OCI-LY3 (cell line): ENCODE results near the gene MRPL40.

Source experiments
- EZH2phosphoT487 ChIP-seq: fragments of 200-600 bp; shearing (Covaris generic); IDR thresholded peaks from 2 replicates; pipeline ENCODE4 v1.6.1; 2018; ENCODE audit warnings: antibody characterized with exemption, mixed run types, low read depth
- TF ChIP-seq, protein P1 (sequence below): fragments of 200-600, 300-600 bp; sonication (generic); IDR thresholded peaks from 2 replicates; pipeline ENCODE4 v1.5.1; 2014; ENCODE audit warnings: antibody characterized with exemption, low read length, low read depth

DNA sequence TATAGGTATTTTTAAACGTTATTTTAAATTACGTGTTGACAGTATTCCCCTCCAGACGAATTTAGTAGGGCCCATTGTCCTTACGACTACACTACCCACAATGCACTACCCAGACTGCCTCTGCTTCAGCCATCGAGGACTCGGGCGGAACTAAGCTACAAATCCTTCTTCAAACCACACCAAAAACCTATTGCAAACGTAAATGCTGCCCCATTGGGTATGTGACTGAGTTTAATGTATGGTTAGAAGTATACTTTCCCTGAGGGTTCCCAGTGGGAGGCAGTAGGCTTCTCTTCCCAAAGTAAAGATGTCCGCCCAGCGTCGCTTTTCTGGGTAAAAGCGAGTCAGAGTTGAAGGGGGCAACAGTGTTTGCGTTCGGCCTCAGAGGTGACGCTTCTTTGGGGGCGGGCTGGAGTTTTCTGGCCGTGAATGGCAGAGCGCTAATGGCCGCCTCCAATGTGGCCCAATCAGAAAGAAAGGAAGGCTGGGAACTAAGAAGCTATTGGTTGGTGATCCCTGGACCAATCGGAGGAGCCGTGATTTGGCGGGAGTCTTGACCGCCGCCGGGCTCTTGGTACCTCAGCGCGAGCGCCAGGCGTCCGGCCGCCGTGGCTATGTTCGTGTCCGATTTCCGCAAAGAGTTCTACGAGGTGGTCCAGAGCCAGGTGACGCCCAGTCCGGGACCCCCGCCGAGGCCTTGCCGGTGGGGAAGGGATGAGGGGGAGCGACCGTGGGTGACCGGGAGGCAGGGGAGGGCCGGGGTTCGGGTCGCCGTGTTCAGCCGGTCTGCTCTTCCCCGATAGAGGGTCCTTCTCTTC lies 47.2 kb downstream of the MRPL40 start, which contains the start of gene CDC45:
- TF ChIP-seq EZH2phosphoT487: no peak
- TF ChIP-seq, protein P1, sequence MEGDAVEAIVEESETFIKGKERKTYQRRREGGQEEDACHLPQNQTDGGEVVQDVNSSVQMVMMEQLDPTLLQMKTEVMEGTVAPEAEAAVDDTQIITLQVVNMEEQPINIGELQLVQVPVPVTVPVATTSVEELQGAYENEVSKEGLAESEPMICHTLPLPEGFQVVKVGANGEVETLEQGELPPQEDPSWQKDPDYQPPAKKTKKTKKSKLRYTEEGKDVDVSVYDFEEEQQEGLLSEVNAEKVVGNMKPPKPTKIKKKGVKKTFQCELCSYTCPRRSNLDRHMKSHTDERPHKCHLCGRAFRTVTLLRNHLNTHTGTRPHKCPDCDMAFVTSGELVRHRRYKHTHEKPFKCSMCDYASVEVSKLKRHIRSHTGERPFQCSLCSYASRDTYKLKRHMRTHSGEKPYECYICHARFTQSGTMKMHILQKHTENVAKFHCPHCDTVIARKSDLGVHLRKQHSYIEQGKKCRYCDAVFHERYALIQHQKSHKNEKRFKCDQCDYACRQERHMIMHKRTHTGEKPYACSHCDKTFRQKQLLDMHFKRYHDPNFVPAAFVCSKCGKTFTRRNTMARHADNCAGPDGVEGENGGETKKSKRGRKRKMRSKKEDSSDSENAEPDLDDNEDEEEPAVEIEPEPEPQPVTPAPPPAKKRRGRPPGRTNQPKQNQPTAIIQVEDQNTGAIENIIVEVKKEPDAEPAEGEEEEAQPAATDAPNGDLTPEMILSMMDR: no peak
